Right atrium auricular region (tissue), 2 donors: Measurements from ENCODE around the gene DLD. TPM values are rescaled to one million over a fixed set of nuclear protein-coding genes. Genes with fewer than 3 reads are reported as not detected.
"Not testable (repeated sequence)": the region's sequence is repeated elsewhere in the genome, so short reads cannot be mapped to it uniquely, and the experiment has no call there.

Experiments
- DNase-seq: peaks from one replicate; pipeline ENCODE4 v3.0.0-alpha.2; 2019; ENCODE audit warnings: low spot score
- H3K27ac ChIP-seq, 2 donors: fragments of 200-600 bp; sonication (generic); 1 replicate in 1 of 2; 2 replicates in 1 of 2; pipeline ENCODE4 v1.5.1; 2016 to 2019
- H3K27me3 ChIP-seq, 2 donors: fragments of 200-600 bp; sonication (generic); one replicate each; pipeline versions ENCODE4 v1.5.1 to v1.6.0; 2017 to 2019
- H3K36me3 ChIP-seq: fragments of 200-600 bp; sonication (generic); one replicate; pipeline ENCODE4 v1.5.1; 2016
- H3K4me1 ChIP-seq, 2 donors: fragments of 200-600 bp; sonication (generic); one replicate each; pipeline versions ENCODE4 v1.5.1 to v1.6.0; 2017 to 2019
- H3K4me3 ChIP-seq, 2 donors: fragments of 200-600 bp; sonication (generic); 1 replicate in 1 of 2; 2 replicates in 1 of 2; pipeline ENCODE4 v1.5.1; 2017 to 2019; ENCODE audit warnings: mild to moderate bottlenecking in 1 of 2, moderate library complexity in 1 of 2
- H3K9me3 ChIP-seq, 2 donors: fragments of 200-600 bp; sonication (generic); one replicate each; pipeline ENCODE4 v1.5.1; 2019
- total RNA-seq, 2 donors: library from RNA; depleted of rRNA; stranded (reverse); fragments of >200 nt; gene quantifications; one replicate each; pipeline ENCODE4 v1.1.0, GENCODE V29; 2016
- TF ChIP-seq, protein P1 (sequence below), 2 donors: fragments of 200-600 bp; sonication (generic); IDR thresholded peaks; one replicate each; pipeline ENCODE4 v1.5.1; 2019; ENCODE audit warnings: antibody characterized with exemption in 2 of 2

DLD gene
- total RNA-seq, 2 donors from 2014 or later = 52.9 to 153 TPM

DNA sequence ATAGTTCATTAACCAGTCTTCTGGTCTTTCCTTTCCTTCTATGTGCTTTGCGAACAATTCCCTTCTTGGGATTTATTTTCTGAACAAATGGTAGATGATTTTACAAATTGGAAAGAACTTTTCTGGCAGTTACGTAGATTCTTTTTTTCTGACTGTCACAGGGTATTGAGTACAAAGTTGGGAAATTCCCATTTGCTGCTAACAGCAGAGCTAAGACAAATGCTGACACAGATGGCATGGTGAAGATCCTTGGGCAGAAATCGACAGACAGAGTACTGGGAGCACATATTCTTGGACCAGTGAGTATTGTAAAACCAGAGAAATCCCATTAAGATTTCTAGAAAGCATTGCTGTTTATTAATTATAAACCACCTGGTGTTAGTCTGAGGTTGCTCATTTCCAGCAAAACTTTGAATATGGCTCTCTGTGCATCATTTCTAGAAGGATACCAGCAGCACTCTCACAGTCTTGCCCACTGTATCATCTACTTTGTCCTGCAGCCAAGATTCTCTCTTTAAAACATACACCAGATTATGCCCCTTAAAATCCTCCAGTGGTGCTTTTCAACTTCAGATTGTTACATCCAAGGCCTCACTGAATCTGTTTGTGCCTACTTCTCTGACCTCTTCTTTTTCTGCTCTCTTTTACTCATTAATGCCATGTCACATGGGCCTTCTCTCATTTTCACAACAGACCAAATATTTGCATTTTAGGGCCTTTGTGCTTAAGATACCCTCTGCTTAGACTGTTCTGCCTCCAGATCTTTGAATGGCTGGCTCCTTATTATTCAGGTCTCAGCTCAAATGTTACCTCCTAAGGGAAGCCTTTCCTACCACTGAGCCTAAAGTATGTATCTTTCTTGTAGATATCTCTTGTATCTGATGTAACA is 27.0 kb downstream of the DLD start:
- H3K27ac ChIP-seq = no peak overlapping the region
- no peak for DNase-seq
- TF ChIP-seq, protein P1, sequence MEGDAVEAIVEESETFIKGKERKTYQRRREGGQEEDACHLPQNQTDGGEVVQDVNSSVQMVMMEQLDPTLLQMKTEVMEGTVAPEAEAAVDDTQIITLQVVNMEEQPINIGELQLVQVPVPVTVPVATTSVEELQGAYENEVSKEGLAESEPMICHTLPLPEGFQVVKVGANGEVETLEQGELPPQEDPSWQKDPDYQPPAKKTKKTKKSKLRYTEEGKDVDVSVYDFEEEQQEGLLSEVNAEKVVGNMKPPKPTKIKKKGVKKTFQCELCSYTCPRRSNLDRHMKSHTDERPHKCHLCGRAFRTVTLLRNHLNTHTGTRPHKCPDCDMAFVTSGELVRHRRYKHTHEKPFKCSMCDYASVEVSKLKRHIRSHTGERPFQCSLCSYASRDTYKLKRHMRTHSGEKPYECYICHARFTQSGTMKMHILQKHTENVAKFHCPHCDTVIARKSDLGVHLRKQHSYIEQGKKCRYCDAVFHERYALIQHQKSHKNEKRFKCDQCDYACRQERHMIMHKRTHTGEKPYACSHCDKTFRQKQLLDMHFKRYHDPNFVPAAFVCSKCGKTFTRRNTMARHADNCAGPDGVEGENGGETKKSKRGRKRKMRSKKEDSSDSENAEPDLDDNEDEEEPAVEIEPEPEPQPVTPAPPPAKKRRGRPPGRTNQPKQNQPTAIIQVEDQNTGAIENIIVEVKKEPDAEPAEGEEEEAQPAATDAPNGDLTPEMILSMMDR (IDR thresholded peaks at IDR 0.05) = no peak

DNA sequence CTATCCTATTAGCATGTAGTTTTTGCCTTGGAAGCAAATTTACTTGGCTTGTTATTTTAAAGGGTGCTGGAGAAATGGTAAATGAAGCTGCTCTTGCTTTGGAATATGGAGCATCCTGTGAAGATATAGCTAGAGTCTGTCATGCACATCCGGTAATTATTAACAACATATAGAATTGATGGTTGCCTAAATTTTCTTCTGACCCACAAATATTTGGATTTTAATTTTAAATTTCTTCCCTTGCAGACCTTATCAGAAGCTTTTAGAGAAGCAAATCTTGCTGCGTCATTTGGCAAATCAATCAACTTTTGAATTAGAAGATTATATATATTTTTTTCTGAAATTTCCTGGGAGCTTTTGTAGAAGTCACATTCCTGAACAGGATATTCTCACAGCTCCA is 28.0 kb downstream of the DLD start:
- peaks cover 76% of the 10 kb centered on the region for H3K36me3 ChIP-seq
- DNase-seq = no peak
- no peaks in the 10 kb centered on the region for H3K9me3 ChIP-seq
- peaks cover 0 to 6% of the 10 kb centered on the region in 2 donors for H3K4me1 ChIP-seq
- H3K27ac ChIP-seq = no peak overlapping the region
- H3K4me3 ChIP-seq = no peak overlapping the region
- no peaks in the 10 kb centered on the region for H3K27me3 ChIP-seq
- TF ChIP-seq, protein P1 (IDR thresholded peaks at IDR 0.05) = no peak

More for the DNA sequence above, 27.0 kb downstream of the DLD start:
- no peaks in the 10 kb centered on the region for H3K27me3 ChIP-seq
- peaks cover 0 to 6% of the 10 kb centered on the region in 2 donors for H3K4me1 ChIP-seq
- no peak overlapping the region for H3K4me3 ChIP-seq
- H3K9me3 ChIP-seq = no peaks in the 10 kb centered on the region
- H3K36me3 ChIP-seq = peaks cover 67% of the 10 kb centered on the region

DNA sequence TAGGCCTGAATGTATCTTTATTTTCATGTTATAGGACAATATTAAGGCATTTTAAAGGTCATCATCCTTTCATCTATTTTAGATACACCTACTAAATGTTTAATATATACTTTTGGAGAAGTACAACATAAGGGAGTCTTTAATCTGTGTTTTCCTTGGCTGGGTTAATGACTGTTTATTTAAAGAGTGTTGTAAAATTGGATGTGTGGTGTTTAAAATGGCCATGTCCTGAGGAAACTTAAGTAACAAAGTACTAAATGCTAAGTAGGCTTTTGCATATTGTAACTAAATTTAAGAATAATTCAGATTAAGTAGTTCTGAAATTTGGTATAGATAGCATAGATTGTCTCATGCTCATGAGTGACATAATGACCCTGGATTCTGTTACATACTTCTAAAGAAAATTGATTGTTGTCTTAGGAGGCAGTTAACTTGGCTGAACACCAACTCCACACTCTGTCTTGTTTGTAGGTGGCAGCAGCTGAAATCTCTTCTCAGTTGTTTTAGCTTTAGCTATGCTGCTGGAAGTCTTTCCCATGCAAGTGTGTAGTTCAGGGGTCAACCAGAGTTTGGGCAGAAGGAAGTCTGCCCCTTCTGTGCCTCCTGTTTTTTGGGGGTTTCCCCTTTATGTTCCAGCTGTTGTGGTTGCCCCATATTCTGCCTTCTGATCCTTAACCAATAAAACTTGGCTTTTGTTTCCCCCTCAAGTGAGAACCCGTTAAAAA is 29.2 kb downstream of the DLD start:
- H3K4me1 ChIP-seq = peaks cover 0 to 11% of the 10 kb centered on the region in 2 donors
- peaks cover 84% of the 10 kb centered on the region for H3K36me3 ChIP-seq
- DNase-seq = no peak
- TF ChIP-seq, protein P1 (IDR thresholded peaks at IDR 0.05) = no peak
- no peaks in the 10 kb centered on the region for H3K9me3 ChIP-seq
- H3K4me3 ChIP-seq = no peak overlapping the region
- no peaks in the 10 kb centered on the region for H3K27me3 ChIP-seq
- no peak overlapping the region for H3K27ac ChIP-seq

DNA sequence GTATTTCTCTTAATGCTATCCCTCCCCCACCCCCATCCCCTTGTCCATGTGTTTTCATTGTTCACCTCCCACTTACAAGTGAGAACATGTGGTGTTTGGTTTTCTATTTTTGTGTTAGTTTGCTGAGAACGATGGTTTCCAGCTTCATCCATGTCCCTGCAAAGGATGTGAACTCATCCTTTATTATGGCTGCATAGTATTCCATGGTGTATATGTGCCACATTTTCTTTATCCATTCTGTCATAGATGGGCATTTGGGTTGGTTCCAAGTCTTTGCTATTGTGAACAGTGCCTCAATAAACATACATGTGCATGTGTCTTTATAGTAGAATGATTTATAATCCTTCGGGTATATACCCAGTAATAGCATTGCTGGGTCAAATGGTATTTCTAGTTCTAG is 30.8 kb downstream of the DLD start:
- not testable (repeated sequence) for H3K27me3 ChIP-seq, H3K27ac ChIP-seq, H3K9me3 ChIP-seq, H3K4me3 ChIP-seq, DNase-seq
- H3K4me1 ChIP-seq = peaks cover 0 to 13% of the 10 kb centered on the region in 2 donors
- H3K36me3 ChIP-seq = peaks cover 84% of the 10 kb centered on the region

DNA sequence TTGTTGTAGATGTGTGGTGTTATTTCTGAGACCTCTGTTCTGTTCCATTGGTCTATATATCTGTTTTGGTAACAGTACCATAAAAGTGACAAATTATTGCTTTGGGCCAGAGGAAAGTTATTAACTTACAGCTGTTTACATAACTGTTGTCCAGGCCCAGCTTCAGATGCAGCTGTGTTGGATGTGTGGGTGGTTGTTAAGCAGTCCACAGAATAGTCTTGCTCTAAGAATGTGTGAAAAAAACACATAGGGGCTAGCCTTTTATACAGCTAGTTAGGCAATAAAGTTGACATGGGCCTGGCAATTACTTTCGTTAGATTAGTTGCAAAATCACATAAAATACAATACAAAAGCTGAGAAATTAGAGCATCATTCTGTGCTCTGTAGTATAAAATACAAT is 31.9 kb downstream of the DLD start:
- Histone ChIP-seq H3K27me3 (no peaks in the 10 kb centered on the region), H3K4me1 (peaks cover 0 to 13% of the 10 kb centered on the region in 2 donors), H3K27ac (no peak overlapping the region), H3K4me3 (no peak overlapping the region), H3K36me3 (peaks cover 85% of the 10 kb centered on the region), H3K9me3 (no peaks in the 10 kb centered on the region)
- TF ChIP-seq, protein P1 (IDR thresholded peaks at IDR 0.05) = no peak
- no peak for DNase-seq

DNA sequence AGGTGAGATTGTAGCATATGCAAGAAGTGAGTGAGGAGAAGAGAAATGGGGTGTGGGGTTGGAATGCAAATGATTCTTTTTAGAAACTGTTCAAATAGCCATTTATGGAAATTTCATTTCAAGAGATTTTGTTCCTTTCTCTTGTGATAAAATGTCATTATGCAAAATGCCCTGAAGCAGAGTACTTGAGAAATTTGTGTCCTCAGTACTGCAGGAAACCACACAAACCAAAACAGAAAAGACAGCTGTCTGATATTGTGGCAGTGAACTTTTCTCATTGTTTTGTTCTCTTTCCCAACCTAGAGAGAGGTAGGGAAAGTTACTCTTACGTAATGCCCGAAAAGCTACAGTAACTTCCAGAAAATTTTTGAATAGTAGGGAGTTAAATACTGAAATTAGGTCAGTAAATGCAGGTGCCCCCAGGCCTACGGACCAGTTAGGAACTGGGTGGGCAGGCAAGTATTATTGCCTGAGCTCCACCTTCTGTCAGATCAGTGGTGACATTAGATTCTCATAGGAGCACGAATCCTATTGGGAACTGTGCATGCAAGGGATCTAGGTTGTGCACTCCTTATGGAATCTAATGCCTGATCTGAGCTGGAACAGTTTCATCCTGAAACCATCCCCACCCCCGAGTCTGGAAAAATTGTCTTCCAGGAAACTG is 34.0 kb downstream of the DLD start:
- DNase-seq = no peak
- H3K36me3 ChIP-seq = peaks cover 82% of the 10 kb centered on the region
- H3K27me3 ChIP-seq = no peaks in the 10 kb centered on the region

More for the DNA sequence above, 34.0 kb downstream of the DLD start:
- no peak overlapping the region for H3K4me3 ChIP-seq
- peaks cover 0 to 13% of the 10 kb centered on the region in 2 donors for H3K4me1 ChIP-seq
- no peak overlapping the region for H3K27ac ChIP-seq
- TF ChIP-seq, protein P1 (IDR thresholded peaks at IDR 0.05) = no peak
- H3K9me3 ChIP-seq = no peaks in the 10 kb centered on the region
